Activated CD8-positive, alpha-beta memory T cell treated with anti-CD3 and anti-CD28 coated beads for 36 hours (primary cell): ENCODE results near the gene CYB5R4. TPM values are rescaled to one million over a fixed set of nuclear protein-coding genes. Genes with fewer than 3 reads are reported as not detected.

Source experiments
- CTCF ChIA-PET: fragments of 350-600 bp; sonication (Branson Sonifier 250); formaldehyde crosslinking; loops from one replicate; lab custom pipeline; 2021; ENCODE audit warnings: antibody characterized with exemption; lab: Charles Lee
- POLR2A ChIA-PET: fragments of 350-600 bp; sonication (Branson Sonifier 250); formaldehyde crosslinking; loops from one replicate; lab custom pipeline; 2021; ENCODE audit warnings: antibody characterized with exemption; lab: Charles Lee
- total RNA-seq, 2 experiments: library from RNA; stranded (reverse); gene quantifications; one replicate each; pipeline ENCODE4 v1.2.3, GENCODE V29; 2021

CYB5R4 gene, protein sequence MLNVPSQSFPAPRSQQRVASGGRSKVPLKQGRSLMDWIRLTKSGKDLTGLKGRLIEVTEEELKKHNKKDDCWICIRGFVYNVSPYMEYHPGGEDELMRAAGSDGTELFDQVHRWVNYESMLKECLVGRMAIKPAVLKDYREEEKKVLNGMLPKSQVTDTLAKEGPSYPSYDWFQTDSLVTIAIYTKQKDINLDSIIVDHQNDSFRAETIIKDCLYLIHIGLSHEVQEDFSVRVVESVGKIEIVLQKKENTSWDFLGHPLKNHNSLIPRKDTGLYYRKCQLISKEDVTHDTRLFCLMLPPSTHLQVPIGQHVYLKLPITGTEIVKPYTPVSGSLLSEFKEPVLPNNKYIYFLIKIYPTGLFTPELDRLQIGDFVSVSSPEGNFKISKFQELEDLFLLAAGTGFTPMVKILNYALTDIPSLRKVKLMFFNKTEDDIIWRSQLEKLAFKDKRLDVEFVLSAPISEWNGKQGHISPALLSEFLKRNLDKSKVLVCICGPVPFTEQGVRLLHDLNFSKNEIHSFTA
- total RNA-seq = 10 to 100 TPM; 30.3 to 30.7 TPM

DNA sequence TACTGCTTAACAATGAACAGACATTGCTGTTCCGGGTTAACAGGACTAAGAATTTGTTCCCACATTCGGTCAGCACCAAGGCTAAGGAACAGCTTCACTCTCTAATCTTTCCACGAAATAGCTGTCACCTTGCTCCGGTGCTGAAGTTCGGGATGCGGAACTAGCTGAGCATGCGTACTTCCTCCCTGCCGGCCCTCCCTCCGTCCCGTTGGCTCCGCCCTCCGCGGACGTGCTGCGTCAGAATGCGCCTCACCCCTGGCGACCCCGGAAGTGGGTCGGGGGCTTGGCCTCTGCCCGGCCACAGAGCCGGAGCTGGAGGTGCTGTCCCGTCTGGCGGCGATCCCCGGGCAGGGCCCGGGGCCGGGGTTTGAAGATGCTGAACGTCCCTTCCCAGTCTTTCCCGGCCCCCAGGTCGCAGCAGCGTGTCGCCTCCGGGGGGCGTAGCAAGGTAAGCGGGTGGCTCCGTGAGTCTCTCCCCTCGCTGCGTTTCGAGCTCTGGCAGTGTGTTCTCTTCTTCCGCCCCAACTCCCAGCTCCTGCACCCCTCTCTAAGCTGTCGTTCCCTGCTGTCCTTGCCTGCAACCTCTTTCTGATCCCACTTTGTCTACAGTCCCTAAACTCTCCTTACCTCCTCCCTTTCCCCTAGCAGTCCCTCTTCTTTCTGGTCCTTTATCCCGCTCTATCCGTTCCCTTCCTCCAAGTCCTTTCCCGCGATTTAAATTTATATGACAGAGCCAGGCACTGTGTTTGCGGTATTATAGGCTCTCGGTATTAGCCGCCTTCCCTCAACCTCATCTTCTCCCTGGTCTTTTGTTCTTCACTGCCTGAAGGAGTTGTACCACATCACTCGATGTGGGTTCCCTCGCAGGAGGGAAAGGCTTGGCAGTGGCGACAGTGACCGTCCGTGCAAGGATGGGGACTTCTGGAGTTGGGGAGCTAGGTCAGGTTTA, at the start of gene CYB5R4:
TSS of gene CYB5R4 (plus strand) at position 280 of the 949 bp plus-strand sequence. CDS start at position 374, 94 bp downstream.
- POLR2A ChIA-PET = no interaction called here
- CTCF ChIA-PET = no interaction called here

DNA sequence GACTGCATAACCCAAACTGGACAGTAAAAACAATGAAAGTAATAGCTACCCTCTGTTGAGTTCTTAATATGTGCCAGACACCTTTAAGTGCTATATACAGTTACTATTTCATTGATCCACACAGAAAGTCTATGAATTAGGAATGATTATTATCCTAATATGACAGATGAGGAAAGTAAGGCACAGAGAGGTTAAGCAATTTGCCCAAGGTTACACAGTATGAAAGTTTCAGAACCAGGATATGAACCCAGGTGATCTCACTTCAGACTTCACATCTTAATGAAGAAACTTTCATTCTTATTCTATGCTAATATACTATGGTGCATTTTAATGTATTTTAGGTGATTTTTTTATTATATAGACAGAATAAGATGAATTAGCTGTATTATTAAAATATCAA, 46.9 kb upstream of the CYB5R4 start:
- CTCF ChIA-PET = no interaction called here
- POLR2A ChIA-PET = no interaction called here

DNA sequence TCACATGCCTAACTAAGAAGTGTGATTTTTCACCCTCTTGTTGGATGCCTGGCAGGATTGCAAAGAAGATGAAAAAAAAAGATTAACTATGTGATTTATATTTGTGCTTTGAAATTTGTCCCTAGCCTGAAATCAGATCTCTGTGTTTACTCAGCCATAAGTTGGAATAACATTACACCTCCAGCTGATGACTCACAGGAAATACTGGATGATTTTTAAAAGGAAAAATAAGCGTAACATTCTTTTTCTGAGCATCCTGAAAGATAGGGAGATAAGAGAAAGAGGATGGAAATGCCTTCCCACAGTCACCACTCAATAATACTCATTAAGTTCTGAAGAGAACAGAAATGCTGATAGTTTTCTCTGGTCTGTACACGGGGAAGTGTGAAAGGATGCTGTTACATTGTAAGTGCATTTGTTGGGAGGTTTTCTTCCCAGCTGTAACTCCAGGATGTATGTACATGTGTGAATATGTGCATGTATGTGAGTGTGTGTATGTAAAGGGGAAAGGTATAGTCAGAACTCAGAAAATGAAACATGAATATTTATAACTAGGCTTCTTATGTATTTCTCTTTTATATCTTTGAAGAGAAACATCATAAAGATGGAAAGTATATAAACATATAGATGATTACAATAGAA, 43.7 kb upstream of the CYB5R4 start:
- ChIA-PET CTCF (no interaction called here), POLR2A (no interaction called here)

DNA sequence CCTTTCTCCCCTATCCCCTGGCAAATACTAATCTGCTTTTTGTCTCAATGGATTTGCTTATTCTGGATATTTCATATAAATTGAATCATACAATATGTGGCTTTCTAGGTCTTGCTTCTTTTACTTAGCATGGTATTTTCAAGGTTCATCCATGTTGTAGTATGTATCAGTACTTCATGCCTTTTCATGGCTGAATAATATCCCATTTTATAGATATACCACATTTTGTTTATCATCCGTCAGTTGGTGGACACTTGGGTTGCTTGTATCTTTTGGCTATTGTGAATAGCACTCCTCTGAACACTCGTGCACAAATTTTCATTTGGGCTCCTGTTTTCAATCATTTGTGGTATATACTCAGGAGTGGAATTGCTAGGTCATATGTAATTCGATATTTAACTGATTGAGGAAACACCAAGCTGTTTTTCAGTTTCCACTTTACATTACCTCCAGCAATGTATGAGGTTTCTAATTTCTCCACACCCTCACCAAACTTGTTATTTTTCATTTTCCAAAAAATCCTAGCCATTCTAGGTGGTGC, 36.8 kb upstream of the CYB5R4 start:
- CTCF ChIA-PET = no interaction called here
- POLR2A ChIA-PET = no interaction called here

DNA sequence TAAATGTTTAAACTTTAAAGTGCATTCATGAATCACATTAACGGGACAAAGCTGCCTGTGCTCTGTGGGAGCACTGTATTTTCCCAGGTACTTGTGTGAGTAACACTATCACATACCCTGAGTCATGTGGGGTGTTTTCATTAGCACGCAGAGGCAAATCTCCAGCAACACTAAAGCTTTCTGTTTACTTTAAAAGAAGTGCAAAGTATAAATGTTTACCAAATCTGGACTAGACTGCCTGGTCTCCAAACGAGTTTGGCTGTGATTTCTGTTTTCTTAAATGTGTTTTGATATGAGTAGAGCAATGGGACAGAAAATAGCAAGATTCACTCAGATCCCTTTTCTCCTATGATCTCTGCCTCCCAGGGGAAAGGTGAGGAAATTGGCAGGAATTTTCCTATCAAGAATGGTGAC, 35.1 kb upstream of the CYB5R4 start:
- CTCF ChIA-PET = no interaction called here
- POLR2A ChIA-PET = no interaction called here

DNA sequence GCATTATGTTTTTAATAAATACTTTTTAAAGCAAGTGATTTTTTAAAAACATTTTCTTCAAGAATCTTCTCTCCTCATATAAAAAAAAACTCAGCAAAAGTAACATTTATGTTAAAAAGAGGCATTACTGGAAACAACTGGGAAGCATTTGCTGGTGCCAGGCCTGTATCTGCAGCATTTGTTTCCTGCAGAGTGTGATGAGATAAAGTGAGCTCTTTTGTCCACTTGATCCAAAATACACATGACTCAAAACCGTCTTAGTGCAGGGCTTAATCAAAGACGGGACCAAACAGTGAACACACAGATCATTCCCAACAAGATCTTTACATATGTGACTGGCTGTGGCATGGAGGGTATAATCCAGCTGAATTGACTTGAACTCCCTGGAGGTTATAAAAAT, 34.7 kb upstream of the CYB5R4 start:
- ChIA-PET CTCF (no interaction called here), POLR2A (no interaction called here)

DNA sequence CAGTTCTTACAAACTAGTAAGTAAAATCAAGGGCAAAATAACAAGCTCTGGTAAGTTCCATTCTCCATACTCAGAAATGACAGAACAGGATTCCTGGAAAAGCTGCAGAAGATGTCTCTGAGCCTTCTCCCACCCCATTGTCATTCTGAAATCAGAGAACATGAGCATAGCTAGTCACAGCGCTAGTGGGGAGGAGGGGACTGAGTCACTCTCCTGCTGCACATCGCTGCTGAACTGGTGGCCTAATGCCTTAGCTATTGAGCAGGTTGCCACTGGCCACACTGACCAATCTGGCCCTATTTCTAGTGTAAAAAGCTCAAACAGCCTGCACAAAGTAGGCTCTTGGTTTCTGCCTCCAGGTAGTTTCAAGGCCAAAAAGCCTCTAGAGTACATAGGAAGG, 32.4 kb upstream of the CYB5R4 start:
- ChIA-PET POLR2A (no interaction called here), CTCF (no interaction called here)

DNA sequence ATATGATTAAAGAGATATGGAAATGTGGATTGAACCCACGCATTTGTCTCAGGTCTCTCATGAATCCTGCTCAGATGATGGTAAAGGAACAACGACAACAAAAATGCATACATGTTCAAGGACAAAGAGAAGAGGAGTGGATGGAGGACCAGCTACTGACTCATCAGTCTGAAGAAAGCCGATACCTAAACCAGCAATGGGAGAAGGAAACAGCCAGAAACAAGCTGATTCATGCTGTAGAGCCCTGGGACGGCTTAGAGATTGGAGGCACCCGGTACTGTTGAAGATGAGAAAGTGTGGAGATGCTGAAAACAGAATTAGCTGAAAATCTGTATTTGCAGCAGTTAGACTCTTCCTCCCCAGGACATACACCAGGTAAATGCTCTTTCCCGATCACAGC, 20.8 kb upstream of the CYB5R4 start:
- CTCF ChIA-PET = no interaction called here
- POLR2A ChIA-PET = no interaction called here

DNA sequence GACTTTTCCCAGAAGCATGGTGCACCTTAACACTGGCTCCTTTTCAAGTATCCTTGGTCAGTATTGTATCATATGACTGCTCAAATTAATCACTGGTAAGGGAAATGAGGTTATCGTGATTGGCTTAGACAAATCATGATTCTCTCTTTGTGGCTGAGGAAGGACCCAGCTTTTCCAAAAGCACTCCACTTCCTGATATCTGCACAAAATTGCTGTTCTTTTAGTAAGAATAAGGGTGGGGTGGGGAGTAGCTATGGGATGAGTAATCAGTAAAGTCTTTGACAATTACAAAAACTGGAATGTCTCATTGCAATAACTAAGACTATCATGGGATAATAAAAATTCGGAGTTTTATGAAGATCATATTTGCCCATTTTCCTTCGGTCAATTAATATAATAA, 15.3 kb upstream of the CYB5R4 start:
- ChIA-PET POLR2A (no interaction called here), CTCF (no interaction called here)

DNA sequence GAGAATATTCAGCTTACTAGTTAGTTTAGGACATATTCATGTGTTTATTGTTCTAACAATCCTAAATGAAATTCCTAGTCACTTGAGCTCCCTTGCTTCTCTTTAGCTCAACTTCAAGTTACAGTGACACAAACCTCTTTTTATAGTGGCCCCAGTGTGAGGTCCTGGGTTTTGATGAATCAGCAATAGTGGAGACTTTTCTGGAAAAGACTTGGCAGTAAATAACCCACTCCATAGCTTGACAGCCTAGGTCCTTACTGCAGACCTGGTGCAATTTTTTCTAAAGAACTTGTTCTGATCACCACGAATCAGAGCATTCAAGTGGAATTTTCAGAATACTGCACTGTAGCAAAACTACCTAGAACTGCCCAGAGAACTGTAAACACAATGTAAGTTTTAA, 13.2 kb upstream of the CYB5R4 start:
- POLR2A ChIA-PET = no interaction called here
- CTCF ChIA-PET = no interaction called here

DNA sequence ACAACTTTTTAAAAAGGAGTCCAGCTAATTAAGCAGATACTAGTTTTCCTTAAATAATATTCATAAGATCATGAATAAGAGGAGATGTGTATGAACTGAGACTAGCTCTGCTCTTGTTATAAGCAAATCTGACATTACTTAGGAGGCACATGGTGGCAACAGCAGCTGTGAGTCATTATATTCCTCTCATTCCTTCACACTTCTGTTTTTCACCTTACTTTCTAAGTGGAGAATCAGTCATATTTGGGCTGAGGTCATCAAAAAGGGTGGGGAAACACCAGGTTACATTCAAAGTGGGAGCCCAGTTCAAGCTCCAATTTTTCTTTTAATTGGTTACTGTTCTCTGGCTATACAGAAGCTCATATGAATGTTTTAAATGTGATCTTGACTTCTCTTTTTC, 12.3 kb upstream of the CYB5R4 start:
- ChIA-PET POLR2A (no interaction called here), CTCF (no interaction called here)

DNA sequence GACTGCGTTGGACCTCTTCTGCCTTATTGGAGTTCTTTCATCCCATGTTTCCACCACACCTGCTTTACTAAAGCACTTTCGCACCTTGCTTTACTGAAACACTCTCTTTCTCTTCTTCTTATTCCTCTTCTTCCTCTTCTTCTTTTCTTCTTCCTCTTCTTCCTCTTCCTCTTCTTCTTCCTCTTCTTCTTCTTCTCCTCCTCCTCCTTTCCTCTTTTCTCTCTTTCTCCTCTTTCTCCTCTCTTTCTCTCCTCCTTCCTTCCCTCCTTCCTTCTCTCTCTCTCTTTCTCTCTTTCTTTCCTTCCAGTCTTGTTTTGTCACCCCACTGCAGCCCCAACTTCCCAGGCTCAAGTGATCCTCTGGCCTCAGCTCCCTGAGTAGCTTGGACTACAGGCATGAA, 10.4 kb upstream of the CYB5R4 start:
- ChIA-PET CTCF (no interaction called here), POLR2A (no interaction called here)

DNA sequence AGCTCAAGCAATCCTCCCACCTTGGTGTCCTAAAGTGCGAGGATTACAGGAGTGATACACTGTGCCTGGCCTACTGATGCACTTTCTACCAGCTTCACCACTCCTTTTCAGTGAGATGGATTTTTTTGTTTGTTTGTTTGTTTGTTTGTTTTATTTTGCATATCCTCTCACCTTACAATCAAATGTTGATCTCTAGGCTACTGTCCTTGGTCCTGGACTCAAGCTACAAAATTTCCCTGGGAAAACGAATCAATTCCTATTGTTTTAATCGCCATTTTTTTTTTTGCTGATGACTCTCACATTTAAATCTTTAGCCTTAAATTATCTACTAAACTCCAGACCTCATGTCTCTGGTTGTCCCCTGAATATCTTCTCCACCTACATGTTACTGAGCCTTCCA, 9.9 kb upstream of the CYB5R4 start:
- POLR2A ChIA-PET = no interaction called here
- CTCF ChIA-PET = no interaction called here

DNA sequence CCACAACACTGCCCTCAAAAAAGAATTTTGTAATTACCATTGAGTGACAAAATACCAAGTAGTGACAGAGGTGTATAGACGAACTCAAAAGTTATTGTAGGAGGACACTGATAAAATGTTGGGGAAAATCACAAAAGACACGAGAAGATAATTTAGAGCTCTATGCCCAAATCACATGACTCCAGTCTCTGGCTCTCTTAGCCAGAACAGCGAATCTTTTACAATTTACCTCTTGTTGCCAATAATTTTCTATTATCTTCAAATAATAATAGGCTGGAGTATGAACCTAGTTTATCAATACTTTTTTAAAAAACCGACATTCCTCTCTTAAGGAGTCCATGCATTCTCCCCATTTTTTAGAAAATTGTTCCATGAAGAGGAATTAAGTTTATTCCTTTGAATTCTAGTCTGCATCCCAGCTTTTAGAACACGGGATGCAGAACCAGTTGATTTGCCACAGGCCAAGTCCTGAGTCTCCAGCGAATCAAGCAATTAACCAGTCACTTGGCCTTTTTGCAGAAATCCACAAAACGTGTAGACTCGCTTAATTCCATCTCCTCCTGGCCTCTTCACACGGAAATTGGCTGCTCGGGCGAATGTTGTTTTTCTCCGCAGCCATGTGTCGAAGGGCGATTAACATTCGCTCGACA, 6.8 kb upstream of the CYB5R4 start:
- CTCF ChIA-PET = no interaction called here
- POLR2A ChIA-PET = no interaction called here

DNA sequence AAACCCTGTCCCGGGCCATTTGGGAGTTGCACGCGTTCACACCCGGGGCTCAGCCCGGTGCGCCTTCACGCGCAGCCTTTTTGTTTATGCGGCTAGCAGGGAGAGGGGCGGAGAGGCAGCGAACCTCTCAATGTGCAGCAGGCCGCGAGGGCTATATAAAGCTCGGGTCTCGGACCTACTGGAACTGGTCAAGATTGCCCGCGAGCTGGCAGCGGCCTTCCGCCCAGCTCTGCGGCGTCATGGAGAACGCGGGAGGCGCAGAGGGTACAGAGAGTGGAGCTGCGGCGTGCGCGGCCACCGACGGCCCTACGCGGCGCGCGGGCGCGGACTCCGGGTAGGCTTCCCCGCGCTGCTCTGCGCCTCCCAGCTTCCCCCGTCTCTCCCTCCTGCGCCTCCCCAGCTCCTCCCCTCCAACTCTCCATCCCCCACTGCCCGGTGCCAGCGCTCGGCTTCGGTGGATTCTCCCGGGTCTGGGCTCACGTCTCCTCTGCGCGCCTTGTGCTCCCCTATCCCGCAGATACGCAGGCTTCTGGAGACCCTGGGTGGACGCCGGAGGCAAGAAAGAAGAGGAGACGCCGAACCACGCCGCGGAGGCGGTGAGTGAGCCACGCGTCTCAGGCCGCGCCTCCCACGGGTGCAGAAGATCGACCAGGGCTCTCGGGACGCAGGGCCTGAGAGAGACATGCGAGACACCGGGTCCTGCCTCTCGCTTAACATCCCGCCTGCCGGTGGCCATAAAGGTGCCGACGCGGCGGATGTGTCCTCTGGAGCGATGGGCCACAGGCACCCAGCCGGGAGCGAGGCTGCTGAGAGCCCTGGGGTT, 6.1 kb upstream of the CYB5R4 start, which contains the start of gene RIPPLY2:
TSS of gene RIPPLY2 (plus strand) at position 183 of the 823 bp plus-strand sequence. CDS start at position 240, 57 bp downstream.
- POLR2A ChIA-PET = no interaction called here
- CTCF ChIA-PET = no interaction called here

DNA sequence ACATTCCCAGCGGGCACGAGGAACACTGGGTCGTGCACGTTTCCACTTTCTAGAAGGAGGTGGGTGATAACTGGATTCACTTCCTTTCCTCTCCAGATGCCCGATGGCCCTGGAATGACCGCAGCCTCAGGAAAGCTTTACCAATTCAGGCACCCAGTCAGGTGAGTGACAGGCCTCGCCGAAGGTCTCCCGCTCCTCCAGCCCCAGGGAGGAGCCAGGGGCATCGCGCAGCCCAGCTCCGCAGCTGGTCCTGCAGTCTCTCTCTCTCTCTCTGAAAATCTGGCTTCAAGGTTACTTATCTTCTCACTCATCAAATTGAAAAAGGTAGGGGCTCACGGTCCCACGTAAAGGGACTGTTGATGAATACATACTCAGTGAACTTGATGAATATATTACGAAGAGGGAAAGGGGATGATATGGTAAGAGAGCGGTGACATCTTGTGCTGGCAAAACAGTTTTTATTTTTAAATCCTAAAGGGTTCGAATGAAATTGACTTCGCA, 5.4 kb upstream of the CYB5R4 start:
- ChIA-PET CTCF (no interaction called here), POLR2A (no interaction called here)

DNA sequence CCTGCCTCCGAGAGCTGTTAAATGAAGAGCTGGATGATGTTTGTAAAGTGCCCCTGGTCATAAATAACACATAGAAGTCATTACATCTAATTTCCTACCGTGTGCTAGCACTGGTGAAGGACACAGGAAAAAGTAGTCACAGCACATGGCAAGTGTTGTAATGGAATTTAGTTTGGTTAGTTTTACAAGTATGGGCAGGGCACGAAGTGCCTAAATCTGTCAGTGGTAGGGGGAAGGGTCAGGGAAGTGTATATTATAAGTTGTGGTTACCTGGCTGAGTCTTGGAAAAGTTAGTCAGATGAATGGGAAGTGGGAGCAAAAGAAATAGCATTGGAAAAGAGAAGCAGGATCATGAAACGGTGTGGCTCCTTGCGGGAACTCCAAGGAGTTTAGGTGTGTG, 4.7 kb upstream of the CYB5R4 start:
- CTCF ChIA-PET = no interaction called here
- POLR2A ChIA-PET = no interaction called here

DNA sequence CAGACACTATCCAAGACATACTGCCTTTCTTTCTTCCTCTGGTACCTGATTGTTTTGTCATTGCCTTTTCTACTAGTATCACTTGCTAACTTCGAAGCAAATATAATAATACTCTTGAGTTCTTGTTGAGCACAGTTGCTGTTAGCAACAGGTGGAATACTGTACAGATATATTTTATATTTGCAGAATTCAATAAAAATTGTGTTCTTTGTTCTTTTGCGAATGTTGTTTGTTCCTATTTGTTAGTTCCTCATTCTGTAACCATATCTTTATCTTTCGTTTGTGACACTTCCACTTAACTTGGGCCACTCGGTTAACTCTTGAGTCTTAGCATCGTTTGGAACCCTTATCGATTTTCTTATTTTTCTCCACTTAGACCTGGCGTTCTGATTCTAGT, 868 bp downstream of the CYB5R4 start:
- POLR2A ChIA-PET = no interaction called here
- CTCF ChIA-PET = interaction anchor here (0.9 kb wide), 1 partner anchor 360 kb away, joined by 3 read pairs; no protein-coding TSS in a partner anchor
